SK-N-SH treated with all-trans-retinoic acid at 6 μM for 48 hours (cell line): ENCODE data around the gene ABI1.

ENCODE experiments used
- ATAC-seq: fragments of 200-7000 bp; cut with Tn5 transposase; 3 replicates; pipeline ENCODE4 v1.9.1; 2020; ENCODE audit warnings: mild to moderate bottlenecking, moderate library complexity
- ARNTL ChIP-seq: fragments of 450-650 bp; formaldehyde crosslinking; IDR thresholded peaks from 2 replicates; pipeline ENCODE4 v1.5.0; 2020; ENCODE audit warnings: low read depth, mild to moderate bottlenecking, moderate library complexity, borderline replicate concordance
- BACH2 ChIP-seq: fragments of 250-450 bp; sonication (Bioruptor Pico); IDR thresholded peaks from 2 replicates; pipeline ENCODE4 v1.9.0; 2021; ENCODE audit warnings: mild to moderate bottlenecking, borderline replicate concordance
- CSDC2 ChIP-seq: fragments of 250-450 bp; sonication (Bioruptor Pico); IDR thresholded peaks from 2 replicates; pipeline ENCODE4 v1.5.0; 2020; ENCODE audit warnings: mild to moderate bottlenecking, moderate library complexity
- ESRRG ChIP-seq: fragments of 250-450 bp; sonication (Bioruptor Pico); IDR thresholded peaks from 2 replicates; pipeline ENCODE4 v1.6.1; 2021; ENCODE audit warnings: mild to moderate bottlenecking
- GLIS3 ChIP-seq: fragments of 250-450 bp; sonication (Bioruptor Pico); IDR thresholded peaks from 2 replicates; pipeline ENCODE4 v1.5.0; 2020; ENCODE audit warnings: mild to moderate bottlenecking, moderate library complexity
- ISL1 ChIP-seq: fragments of 250-450 bp; sonication (Bioruptor Pico); IDR thresholded peaks from 2 replicates; pipeline ENCODE4 v2.1.2; 2022; ENCODE audit warnings: mild to moderate bottlenecking, moderate library complexity
- OSR1 ChIP-seq: fragments of 250-450 bp; sonication (Bioruptor Pico); IDR thresholded peaks from 2 replicates; pipeline ENCODE4 v1.8.0; 2022; ENCODE audit warnings: moderate library complexity, mild to moderate bottlenecking, inconsistent platforms
- PATZ1 ChIP-seq: fragments of 250-450 bp; sonication (Bioruptor Pico); IDR thresholded peaks from 2 replicates; pipeline ENCODE4 v1.8.0; 2020; ENCODE audit warnings: mild to moderate bottlenecking, moderate library complexity, borderline replicate concordance
- POU6F1 ChIP-seq: fragments of 250-450 bp; sonication (Bioruptor Pico); IDR thresholded peaks from 2 replicates; pipeline ENCODE4 v1.8.0; 2021; ENCODE audit warnings: low read depth, mild to moderate bottlenecking, moderate library complexity, borderline replicate concordance
- PPARA ChIP-seq: fragments of 250-450 bp; sonication (Bioruptor Pico); IDR thresholded peaks from 2 replicates; pipeline ENCODE4 v1.5.0; 2020; ENCODE audit warnings: mild to moderate bottlenecking, borderline replicate concordance
- RARB ChIP-seq: fragments of 250-450 bp; sonication (Bioruptor Pico); IDR thresholded peaks from 2 replicates; pipeline ENCODE4 v1.8.0; 2021; ENCODE audit warnings: mild to moderate bottlenecking, moderate library complexity
- SNAI2 ChIP-seq: fragments of 250-450 bp; sonication (Bioruptor Pico); IDR thresholded peaks from 2 replicates; pipeline ENCODE4 v1.5.0; 2020; ENCODE audit warnings: mild to moderate bottlenecking, moderate library complexity
- TCF4 ChIP-seq: fragments of 250-450 bp; sonication (Bioruptor Pico); IDR thresholded peaks from 2 replicates; pipeline ENCODE4 v1.8.0; 2021; ENCODE audit warnings: mild to moderate bottlenecking, moderate library complexity, borderline replicate concordance
- TOX ChIP-seq: fragments of 250-450 bp; sonication (Bioruptor Pico); IDR thresholded peaks from 2 replicates; pipeline ENCODE4 v1.8.0; 2021; ENCODE audit warnings: mild to moderate bottlenecking, moderate library complexity, borderline replicate concordance
- ZC3H10 ChIP-seq: fragments of 250-450 bp; sonication (Bioruptor Pico); IDR thresholded peaks from 2 replicates; pipeline ENCODE4 v1.5.1; 2021; ENCODE audit warnings: mild to moderate bottlenecking, moderate library complexity
- ZFP3 ChIP-seq: fragments of 250-450 bp; sonication (Bioruptor Pico); IDR thresholded peaks from 2 replicates; pipeline ENCODE4 v1.5.0; 2020; ENCODE audit warnings: mild to moderate bottlenecking, moderate library complexity
- ZFP30 ChIP-seq: fragments of 450-650 bp; formaldehyde crosslinking; IDR thresholded peaks from 2 replicates; pipeline ENCODE4 v1.5.0; 2022; ENCODE audit warnings: mild to moderate bottlenecking, moderate library complexity
- ZNF565 ChIP-seq: fragments of 450-650 bp; formaldehyde crosslinking; conservative IDR thresholded peaks from 2 replicates; pipeline ENCODE4 v1.5.0; 2020; ENCODE audit warnings: low read depth, mild to moderate bottlenecking, moderate library complexity
- ZNF70 ChIP-seq: fragments of 450-650 bp; formaldehyde crosslinking; IDR thresholded peaks from 2 replicates; pipeline ENCODE4 v1.5.0; 2020; ENCODE audit warnings: mild to moderate bottlenecking, moderate library complexity
- ZNF8 ChIP-seq: fragments of 450-650 bp; formaldehyde crosslinking; IDR thresholded peaks from 2 replicates; pipeline ENCODE4 v1.5.0; 2020; ENCODE audit warnings: mild to moderate bottlenecking, moderate library complexity
- TF ChIP-seq, protein P1 (sequence below): fragments of 250-450 bp; sonication (Bioruptor Pico); IDR thresholded peaks from 2 replicates; pipeline ENCODE4 v1.5.0; 2020; ENCODE audit warnings: mild to moderate bottlenecking, moderate library complexity
- TF ChIP-seq, protein P2 (sequence below): fragments of 250-450 bp; sonication (Bioruptor Pico); IDR thresholded peaks from 2 replicates; pipeline ENCODE4 v1.5.1; 2020; ENCODE audit warnings: low read depth, mild to moderate bottlenecking, moderate library complexity
- TF ChIP-seq, protein P3 (sequence below): fragments of 250-450 bp; sonication (Bioruptor Pico); IDR thresholded peaks from 2 replicates; pipeline ENCODE4 v1.5.1; 2021; ENCODE audit warnings: mild to moderate bottlenecking, moderate library complexity

Gene ABI1

GRCh38 chr10:26801274-26801673 is 59.5 kb downstream of the ABI1 start:
- no peak for ATAC-seq
- TF ChIP-seq ZNF70 (CRISPR knock-in tag) (no peak), GLIS3 (CRISPR knock-in tag) (no peak), ESRRG (no peak), ZFP30 (CRISPR knock-in tag) (no peak), ZC3H10 (no peak), BACH2 (CRISPR knock-in tag) (no peak), PPARA (no peak), ZNF8 (CRISPR knock-in tag) (no peak), SNAI2 (no peak), ARNTL (CRISPR knock-in tag) (no peak), TCF4 (CRISPR knock-in tag) (no peak), ISL1 (CRISPR knock-in tag) (no peak), RARB (CRISPR knock-in tag) (no peak), CSDC2 (CRISPR knock-in tag) (no peak)
- TF ChIP-seq, protein P1, sequence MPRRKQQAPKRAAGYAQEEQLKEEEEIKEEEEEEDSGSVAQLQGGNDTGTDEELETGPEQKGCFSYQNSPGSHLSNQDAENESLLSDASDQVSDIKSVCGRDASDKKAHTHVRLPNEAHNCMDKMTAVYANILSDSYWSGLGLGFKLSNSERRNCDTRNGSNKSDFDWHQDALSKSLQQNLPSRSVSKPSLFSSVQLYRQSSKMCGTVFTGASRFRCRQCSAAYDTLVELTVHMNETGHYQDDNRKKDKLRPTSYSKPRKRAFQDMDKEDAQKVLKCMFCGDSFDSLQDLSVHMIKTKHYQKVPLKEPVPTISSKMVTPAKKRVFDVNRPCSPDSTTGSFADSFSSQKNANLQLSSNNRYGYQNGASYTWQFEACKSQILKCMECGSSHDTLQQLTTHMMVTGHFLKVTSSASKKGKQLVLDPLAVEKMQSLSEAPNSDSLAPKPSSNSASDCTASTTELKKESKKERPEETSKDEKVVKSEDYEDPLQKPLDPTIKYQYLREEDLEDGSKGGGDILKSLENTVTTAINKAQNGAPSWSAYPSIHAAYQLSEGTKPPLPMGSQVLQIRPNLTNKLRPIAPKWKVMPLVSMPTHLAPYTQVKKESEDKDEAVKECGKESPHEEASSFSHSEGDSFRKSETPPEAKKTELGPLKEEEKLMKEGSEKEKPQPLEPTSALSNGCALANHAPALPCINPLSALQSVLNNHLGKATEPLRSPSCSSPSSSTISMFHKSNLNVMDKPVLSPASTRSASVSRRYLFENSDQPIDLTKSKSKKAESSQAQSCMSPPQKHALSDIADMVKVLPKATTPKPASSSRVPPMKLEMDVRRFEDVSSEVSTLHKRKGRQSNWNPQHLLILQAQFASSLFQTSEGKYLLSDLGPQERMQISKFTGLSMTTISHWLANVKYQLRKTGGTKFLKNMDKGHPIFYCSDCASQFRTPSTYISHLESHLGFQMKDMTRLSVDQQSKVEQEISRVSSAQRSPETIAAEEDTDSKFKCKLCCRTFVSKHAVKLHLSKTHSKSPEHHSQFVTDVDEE (CRISPR knock-in tag), result no peak
- TF ChIP-seq, protein P2, sequence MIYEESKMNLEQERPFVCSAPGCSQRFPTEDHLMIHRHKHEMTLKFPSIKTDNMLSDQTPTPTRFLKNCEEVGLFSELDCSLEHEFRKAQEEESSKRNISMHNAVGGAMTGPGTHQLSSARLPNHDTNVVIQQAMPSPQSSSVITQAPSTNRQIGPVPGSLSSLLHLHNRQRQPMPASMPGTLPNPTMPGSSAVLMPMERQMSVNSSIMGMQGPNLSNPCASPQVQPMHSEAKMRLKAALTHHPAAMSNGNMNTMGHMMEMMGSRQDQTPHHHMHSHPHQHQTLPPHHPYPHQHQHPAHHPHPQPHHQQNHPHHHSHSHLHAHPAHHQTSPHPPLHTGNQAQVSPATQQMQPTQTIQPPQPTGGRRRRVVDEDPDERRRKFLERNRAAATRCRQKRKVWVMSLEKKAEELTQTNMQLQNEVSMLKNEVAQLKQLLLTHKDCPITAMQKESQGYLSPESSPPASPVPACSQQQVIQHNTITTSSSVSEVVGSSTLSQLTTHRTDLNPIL (CRISPR knock-in tag), result no peak

DNA sequence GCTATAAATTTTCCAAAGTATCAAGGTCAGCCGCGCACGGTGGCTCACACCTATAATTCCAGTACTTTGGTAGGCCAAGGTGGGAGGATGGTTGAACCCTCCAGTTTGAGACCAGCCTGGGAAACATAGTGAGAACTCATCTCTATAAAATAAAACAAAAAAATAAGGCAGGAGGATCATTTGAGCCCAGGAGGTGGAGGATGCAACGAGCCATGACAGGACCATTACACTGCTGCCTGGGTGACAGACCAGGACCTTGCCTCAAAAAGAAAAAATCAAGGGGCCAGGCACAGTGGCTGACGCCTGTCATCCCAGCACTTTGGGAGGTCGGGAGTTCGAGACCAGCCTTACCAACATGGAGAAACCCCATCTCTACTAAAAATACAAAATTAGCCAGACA is 60.3 kb downstream of the ABI1 start:
- no peak for TF ChIP-seq RARB (CRISPR knock-in tag)
- TF ChIP-seq OSR1, result no peak
- TF ChIP-seq SNAI2, result no peak
- no peak for TF ChIP-seq ARNTL (CRISPR knock-in tag)
- no peak for ATAC-seq

DNA sequence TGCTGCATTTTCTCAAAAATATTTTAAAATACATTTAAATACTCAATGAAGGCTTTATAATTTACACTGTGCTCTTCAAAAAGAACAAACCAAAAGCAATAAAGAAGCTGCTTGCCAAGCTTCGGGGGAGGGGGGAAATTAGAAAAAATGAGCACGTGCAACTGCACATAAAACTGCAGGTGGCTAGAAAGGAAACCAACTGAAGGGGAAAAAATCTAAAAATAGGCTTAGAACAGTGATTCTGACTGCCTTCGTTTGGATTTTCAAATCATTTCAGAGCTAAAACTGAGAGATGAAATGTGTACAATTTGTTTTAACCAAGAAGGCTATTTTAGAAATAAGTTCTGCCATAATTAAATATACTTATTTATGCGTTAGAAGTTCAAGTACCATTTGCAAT is 61.4 kb downstream of the ABI1 start:
- no peak for ATAC-seq
- TF ChIP-seq BACH2 (CRISPR knock-in tag) (no peak), ZFP3 (CRISPR knock-in tag) (no peak), ZFP30 (CRISPR knock-in tag) (no peak), POU6F1 (CRISPR knock-in tag) (no peak), OSR1 (no peak), ISL1 (CRISPR knock-in tag) (no peak), ARNTL (CRISPR knock-in tag) (no peak), ZNF565 (CRISPR knock-in tag) (no peak), ESRRG (no peak)
- TF ChIP-seq, protein P3, sequence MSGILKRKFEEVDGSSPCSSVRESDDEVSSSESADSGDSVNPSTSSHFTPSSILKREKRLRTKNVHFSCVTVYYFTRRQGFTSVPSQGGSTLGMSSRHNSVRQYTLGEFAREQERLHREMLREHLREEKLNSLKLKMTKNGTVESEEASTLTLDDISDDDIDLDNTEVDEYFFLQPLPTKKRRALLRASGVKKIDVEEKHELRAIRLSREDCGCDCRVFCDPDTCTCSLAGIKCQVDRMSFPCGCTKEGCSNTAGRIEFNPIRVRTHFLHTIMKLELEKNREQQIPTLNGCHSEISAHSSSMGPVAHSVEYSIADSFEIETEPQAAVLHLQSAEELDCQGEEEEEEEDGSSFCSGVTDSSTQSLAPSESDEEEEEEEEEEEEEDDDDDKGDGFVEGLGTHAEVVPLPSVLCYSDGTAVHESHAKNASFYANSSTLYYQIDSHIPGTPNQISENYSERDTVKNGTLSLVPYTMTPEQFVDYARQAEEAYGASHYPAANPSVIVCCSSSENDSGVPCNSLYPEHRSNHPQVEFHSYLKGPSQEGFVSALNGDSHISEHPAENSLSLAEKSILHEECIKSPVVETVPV (CRISPR knock-in tag), result no peak

DNA sequence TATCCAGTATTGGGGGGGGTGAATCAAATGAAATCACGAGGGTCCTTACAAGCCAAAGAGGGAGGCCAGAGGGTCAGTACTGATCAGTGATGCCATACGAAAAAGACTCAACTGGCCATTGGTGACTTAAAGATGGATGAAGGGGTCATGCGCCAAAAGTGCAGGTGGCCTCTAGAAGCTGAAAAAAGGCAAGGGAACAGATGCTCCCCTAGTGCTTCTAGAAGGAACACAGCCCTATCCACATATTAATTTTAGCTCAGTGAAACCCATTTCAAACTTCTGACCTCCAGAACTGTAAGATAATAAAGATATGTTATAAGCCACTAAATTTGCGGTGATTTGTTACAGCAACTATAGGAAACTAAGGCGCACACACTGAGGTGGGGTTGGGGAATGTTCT is 62.5 kb downstream of the ABI1 start:
- TF ChIP-seq GLIS3 (CRISPR knock-in tag), result no peak
- TF ChIP-seq ZC3H10, result no peak
- no peak for TF ChIP-seq SNAI2
- ATAC-seq, result no peak

- no peak for ATAC-seq
- TF ChIP-seq ISL1 (CRISPR knock-in tag) (no peak), ZFP30 (CRISPR knock-in tag) (no peak), RARB (CRISPR knock-in tag) (no peak), OSR1 (no peak), PPARA (no peak), TOX (CRISPR knock-in tag) (no peak), ESRRG (no peak), SNAI2 (no peak), ZNF565 (CRISPR knock-in tag) (no peak), ZNF8 (CRISPR knock-in tag) (no peak), PATZ1 (CRISPR knock-in tag) (no peak), CSDC2 (CRISPR knock-in tag) (no peak), ZNF70 (CRISPR knock-in tag) (no peak)
- TF ChIP-seq, protein P3 (CRISPR knock-in tag), result no peak
Measured at GRCh38 chr10:26797340-26797739, 63.4 kb downstream of the ABI1 start.
